Hindlimb muscle (tissue), 1 donor: Measurements from ENCODE around the gene SRGAP2. TPM values are rescaled to one million over a fixed set of nuclear protein-coding genes. Genes with fewer than 3 reads are reported as not detected.
"Not testable (repeated sequence)": the region's sequence is repeated elsewhere in the genome, so short reads cannot be mapped to it uniquely, and the experiment has no call there.

Source experiments
- DNase-seq: peaks from one replicate; pipeline ENCODE4 v3.0.0-alpha.2; 2013
- polyA plus RNA-seq: library from polyadenylated mRNA; unstranded; fragments of 120-200 nt; gene quantifications from one replicate; pipeline ENCODE4 v1.2.1, GENCODE V29; 2013; ENCODE audit not compliant: insufficient read length

Gene SRGAP2
- polyA plus RNA-seq, 1 donor = 97.0 TPM

GRCh38 chr1:206210802-206211201, 7.5 kb downstream of the SRGAP2 start:
- DNase-seq = peak; percentile 1

GRCh38 chr1:206215600-206216392, 12.5 kb downstream of the SRGAP2 start:
- DNase-seq = not testable (repeated sequence)

GRCh38 chr1:206218285-206218684, 14.9 kb downstream of the SRGAP2 start:
- DNase-seq = not testable (repeated sequence)

GRCh38 chr1:206218765-206219164, 15.4 kb downstream of the SRGAP2 start:
- not testable (repeated sequence) for DNase-seq

GRCh38 chr1:206219514-206220331, 16.4 kb downstream of the SRGAP2 start:
- not testable (repeated sequence) for DNase-seq

GRCh38 chr1:206220332-206221000, 17.1 kb downstream of the SRGAP2 start:
- DNase-seq = not testable (repeated sequence)

GRCh38 chr1:206221585-206221984, 18.2 kb downstream of the SRGAP2 start:
- DNase-seq = not testable (repeated sequence)

GRCh38 chr1:206224190-206224776, 20.9 kb downstream of the SRGAP2 start:
- not testable (repeated sequence) for DNase-seq

GRCh38 chr1:206225386-206225785, 22.0 kb downstream of the SRGAP2 start:
- DNase-seq = not testable (repeated sequence)

- DNase-seq = not testable (repeated sequence)
These were observed 23.5 kb downstream of the SRGAP2 start for GRCh38 chr1:206226886-206227285.

GRCh38 chr1:206229286-206229685, 25.9 kb downstream of the SRGAP2 start:
- not testable (repeated sequence) for DNase-seq

GRCh38 chr1:206231989-206232388, 28.6 kb downstream of the SRGAP2 start:
- DNase-seq = not testable (repeated sequence)

GRCh38 chr1:206232970-206233645, 29.8 kb downstream of the SRGAP2 start:
- not testable (repeated sequence) for DNase-seq

- not testable (repeated sequence) for DNase-seq
These were observed 31.0 kb downstream of the SRGAP2 start for GRCh38 chr1:206234189-206234916.

- DNase-seq = not testable (repeated sequence)
These were observed 31.8 kb downstream of the SRGAP2 start for GRCh38 chr1:206235190-206235589.

- DNase-seq = not testable (repeated sequence)
These were observed 36.9 kb downstream of the SRGAP2 start for GRCh38 chr1:206240288-206240687.

GRCh38 chr1:206243335-206243734, 40.0 kb downstream of the SRGAP2 start:
- DNase-seq = not testable (repeated sequence)

GRCh38 chr1:206245479-206245878, 42.1 kb downstream of the SRGAP2 start:
- DNase-seq = not testable (repeated sequence)

GRCh38 chr1:206246129-206246886, 43.0 kb downstream of the SRGAP2 start:
- not testable (repeated sequence) for DNase-seq
